ENCODE results near the gene B4GALT6.
A peak's percentile ranks its signal among the peaks of the same experiment; 100 is the strongest.

The B4GALT6 gene

GRCh38 chr18:31686986-31687928 is 2.9 kb upstream of the B4GALT6 start:
- no peak for DNase-seq

DNA sequence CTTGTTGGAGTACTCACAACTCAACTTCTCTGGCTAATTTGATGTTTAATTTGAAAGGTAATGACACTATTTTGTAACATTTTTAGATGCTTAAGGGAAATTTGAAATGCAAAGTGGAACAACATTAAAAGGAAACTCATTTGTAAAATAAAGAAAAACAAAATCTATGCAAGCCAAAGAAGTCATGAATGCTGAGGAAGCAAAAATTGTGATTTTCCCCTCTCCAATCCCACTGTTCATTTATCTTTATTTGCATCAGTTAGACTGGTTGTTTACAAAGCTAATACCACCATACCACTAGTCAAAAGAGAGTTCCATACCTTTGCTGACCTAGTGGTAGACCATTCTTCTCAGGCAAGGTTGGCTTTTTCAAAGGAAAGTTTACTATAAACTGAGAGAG is 2.2 kb upstream of the B4GALT6 start:
- DNase-seq = no peak

- peak; percentile 24 for DNase-seq
These were observed 1.0 kb upstream of the B4GALT6 start for GRCh38 chr18:31685097-31686082.

- no peak for DNase-seq
These were observed 458 bp downstream of the B4GALT6 start for GRCh38 chr18:31683968-31684278.

GRCh38 chr18:31683106-31683505 is 1.3 kb downstream of the B4GALT6 start:
- DNase-seq = no peak

- DNase-seq = no peak
These were observed 3.4 kb downstream of the B4GALT6 start for GRCh38 chr18:31680831-31681568.

DNA sequence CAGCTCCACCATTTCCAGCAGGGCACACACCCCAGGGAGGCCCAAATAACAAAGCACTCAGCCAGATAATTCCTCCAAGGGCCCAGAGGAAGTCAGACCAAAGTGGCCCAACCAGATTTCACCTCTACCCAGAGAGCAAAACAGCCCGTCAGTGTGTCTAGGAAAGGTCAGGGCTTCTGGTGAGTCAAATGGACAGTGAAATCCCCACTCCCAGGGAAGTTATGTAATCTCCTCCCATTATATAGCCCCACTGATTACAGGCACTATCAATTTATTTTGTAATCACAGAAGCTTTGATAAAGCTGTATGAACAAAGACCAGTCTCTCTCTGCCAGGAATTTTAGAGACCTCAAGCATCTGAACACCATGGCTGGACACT is 4.0 kb downstream of the B4GALT6 start:
- DNase-seq = no peak

GRCh38 chr18:31679791-31680432 is 4.5 kb downstream of the B4GALT6 start:
- DNase-seq = no peak

DNA sequence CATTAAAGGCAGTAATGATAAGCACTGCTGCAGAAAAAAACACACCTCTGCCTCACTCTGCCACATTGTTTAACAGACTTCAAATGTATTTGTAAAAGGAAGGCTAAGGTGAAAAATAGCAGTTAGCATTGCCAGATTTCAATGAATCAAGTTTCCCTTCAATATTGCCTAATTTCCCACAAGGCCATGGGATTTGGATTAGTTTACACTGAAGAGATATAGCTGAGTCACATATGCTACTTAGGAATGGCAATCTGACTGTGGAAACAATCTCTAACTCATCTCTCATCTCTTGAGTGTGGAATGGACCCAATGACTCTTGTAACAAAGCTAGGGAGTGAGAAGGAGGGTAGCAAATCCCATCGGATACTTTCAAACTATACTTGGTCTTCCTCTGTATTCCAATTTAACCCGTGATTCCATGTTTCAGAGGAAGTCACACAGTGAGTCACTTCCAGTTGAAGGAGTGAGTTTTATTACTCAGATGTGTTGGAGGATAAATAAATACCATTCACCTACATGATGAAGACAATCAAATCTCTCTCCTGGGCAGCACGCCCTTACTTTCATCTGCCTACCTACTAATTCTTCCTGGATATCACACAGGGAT is 5.1 kb downstream of the B4GALT6 start:
- no peak for DNase-seq

GRCh38 chr18:31678425-31678824 is 6.0 kb downstream of the B4GALT6 start:
- no peak for DNase-seq

DNA sequence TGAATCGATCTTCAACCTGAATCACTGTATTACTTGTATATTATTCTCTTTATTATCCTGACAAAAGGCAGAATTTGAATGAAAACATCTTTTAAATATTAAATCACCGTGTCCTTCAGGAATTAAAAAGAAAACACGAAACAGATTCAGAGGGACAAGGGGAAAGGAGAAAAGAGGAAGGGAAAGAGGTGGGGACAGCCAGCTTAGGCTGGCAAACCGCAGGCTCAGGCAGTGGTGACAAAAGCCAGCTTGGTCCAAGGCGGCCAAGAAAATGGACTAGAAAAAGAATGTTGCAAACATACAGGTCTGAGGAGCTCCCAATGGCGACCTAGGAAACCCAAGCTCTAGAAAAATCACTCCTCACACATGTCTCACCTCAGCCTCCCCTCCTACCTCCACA is 6.8 kb downstream of the B4GALT6 start:
- DNase-seq = no peak

DNA sequence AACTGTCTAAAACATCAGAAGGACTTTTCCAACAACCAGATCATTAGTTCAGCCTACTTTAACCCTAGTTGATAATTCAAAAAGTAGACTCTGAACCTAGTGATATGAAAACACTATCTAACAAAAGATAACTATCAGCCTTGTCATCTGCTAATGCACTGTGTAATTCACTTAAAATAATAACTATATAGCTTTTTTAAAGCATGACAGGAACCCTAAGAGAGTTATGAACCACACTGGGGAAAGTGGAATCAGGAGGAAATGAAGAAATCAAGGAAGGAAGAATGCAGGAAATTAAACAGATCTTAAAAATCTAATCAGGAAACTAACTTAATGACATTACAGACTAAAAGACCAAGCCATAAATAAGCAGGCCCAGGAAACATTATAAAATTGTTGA is 9.0 kb downstream of the B4GALT6 start:
- DNase-seq = no peak

DNA sequence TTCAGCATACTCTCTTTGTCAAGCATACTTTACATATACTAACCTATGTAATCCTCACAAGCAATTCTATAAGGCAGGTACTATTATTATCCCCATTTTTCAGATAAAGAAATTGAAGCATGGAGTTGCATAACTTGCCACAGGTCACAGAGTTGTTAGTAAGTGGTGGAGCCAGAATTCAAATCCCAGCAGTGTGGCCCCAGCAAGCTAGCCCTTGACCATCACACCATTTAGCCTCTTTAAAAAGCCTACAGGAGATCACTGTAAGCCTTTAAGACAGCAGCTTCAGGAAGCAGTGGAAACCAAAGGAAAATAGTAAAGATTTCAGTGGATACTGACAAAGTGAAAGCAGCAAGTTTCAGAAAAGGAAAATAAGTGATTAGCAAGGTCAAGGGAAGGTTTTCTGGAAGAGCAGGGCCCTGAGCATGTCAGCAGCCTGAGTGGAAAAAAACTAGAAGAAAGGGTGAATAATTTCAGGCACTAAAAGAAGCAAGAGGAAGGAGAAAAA is 11.7 kb downstream of the B4GALT6 start:
- DNase-seq = no peak

- DNase-seq = no peak
These were observed 12.4 kb downstream of the B4GALT6 start for GRCh38 chr18:31671951-31672350.

GRCh38 chr18:31669541-31669940 is 14.8 kb downstream of the B4GALT6 start:
- no peak for DNase-seq

GRCh38 chr18:31667185-31667584 is 17.2 kb downstream of the B4GALT6 start:
- DNase-seq = no peak

DNA sequence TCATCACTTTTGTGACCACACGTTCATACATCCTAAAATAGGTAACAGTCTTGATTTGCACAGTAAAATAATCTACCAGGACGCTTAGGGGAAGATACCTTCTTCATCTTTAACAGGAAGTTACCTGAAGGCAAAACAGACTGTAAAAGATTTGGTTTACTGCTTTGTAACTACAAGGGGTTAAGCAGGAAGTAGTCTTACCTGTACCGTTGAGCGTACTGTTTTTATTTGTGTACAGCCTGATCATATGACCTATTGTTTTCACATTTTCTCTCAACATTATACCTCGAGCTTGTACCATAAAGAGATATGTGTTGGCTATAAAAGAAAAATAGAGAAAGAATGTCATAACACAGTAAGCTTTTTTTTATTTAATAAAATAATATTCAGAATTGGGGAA is 18.3 kb downstream of the B4GALT6 start:
- no peak for DNase-seq

DNA sequence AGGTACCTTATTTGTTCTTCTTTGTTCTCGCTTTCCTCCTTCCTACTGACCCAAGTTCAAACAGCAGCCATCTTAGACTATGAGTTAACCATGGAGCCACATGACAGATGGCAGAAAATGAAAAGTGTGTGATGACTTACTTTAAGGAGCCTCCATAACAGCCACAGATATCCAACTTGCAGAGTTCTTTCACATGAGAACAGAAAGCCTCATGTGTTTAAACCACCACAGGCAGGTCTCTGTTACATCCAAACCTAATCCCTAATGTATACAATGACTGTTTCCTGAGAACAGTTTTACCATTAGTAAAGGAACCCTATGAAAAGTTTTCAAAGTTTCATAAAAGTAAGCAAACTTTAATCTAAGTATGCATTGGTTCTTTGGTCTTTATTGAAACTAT is 20.3 kb downstream of the B4GALT6 start:
- DNase-seq = no peak

- DNase-seq = no peak
These were observed 22.4 kb downstream of the B4GALT6 start for GRCh38 chr18:31661965-31662364.

- no peak for DNase-seq
These were observed 23.6 kb downstream of the B4GALT6 start for GRCh38 chr18:31660763-31661162.

GRCh38 chr18:31659576-31660177 is 24.7 kb downstream of the B4GALT6 start:
- no peak for DNase-seq

Data from central memory CD4-positive, alpha-beta T cell (primary cell).